Measurements from ENCODE around the gene DOC2B. TPM values are rescaled to one million over a fixed set of nuclear protein-coding genes. Genes with fewer than 3 reads are reported as not detected.

Gene DOC2B
- total and polyA plus RNA-seq, 10 donors: 0.91 to 17.0 (median 7.1) TPM

- Histone ChIP-seq H3K9me3 (no peaks in the 10 kb centered on the region), H3K4me1 (peaks cover 0 to 9% (median 2%) of the 10 kb centered on the region in 6 donors), H3K4me3 (peak overlapping the region in 2 of 8 donors; percentile 46 to 51), H3K27ac (peak overlapping the region in 2 of 8 donors; percentile 71 to 73), H3K27me3 (replicated peaks in 1 of 7) (no peaks in the 10 kb centered on the region), H3K36me3 (peaks cover 0 to 47% (median 16%) of the 10 kb centered on the region in 6 donors)
- 89 to 95% (median 92%) methylated on average over 7 to 10 of the region's 10 CpGs for WGBS, 5 donors
- no peak for TF ChIP-seq CTCF (IDR thresholded peaks at IDR 0.05 in 8 of 11, conservative IDR thresholded peaks at IDR 0.05 in 3 of 11)
- TF ChIP-seq POLR2AphosphoS5 (IDR thresholded peaks at IDR 0.05): peak in 1 of 3 donors; percentile 22
- DNase-seq: peak; percentile 77
- intact Hi-C loops (cut with DNase I; ENCODE audit: low total_unique reads): no loop called here
These were observed 33.5 kb upstream of the DOC2B start for GRCh38 chr17:214881-215331.

- H3K27ac ChIP-seq: no peak overlapping the region
- no peak for TF ChIP-seq POLR2A (IDR thresholded peaks at IDR 0.05)
- no peak for TF ChIP-seq CTCF (IDR thresholded peaks at IDR 0.05 in 8 of 11, conservative IDR thresholded peaks at IDR 0.05 in 3 of 11)
- TF ChIP-seq POLR2AphosphoS5 (IDR thresholded peaks at IDR 0.05): no peak
- peak; percentile 64 for DNase-seq
- no peak overlapping the region for H3K4me3 ChIP-seq
- H3K4me1 ChIP-seq: peaks cover 0 to 9% (median 0%) of the 10 kb centered on the region in 6 donors
- intact Hi-C loops (cut with DNase I; ENCODE audit: low total_unique reads): no loop called here
- no peaks in the 10 kb centered on the region for H3K9me3 ChIP-seq
- H3K36me3 ChIP-seq: peaks cover 0 to 47% (median 16%) of the 10 kb centered on the region in 6 donors
- WGBS, 5 donors: 91 to 97% (median 93%) methylated on average over 21 to 25 of the region's 25 CpGs
- no peaks in the 10 kb centered on the region for H3K27me3 ChIP-seq (replicated peaks in 1 of 7)
These were observed 32.0 kb upstream of the DOC2B start for GRCh38 chr17:213286-214105.

GRCh38 chr17:210402-210801 lies 29.0 kb upstream of the DOC2B start:
- Histone ChIP-seq H3K36me3 (peaks cover 0 to 47% (median 16%) of the 10 kb centered on the region in 6 donors), H3K27me3 (replicated peaks in 1 of 7) (peaks cover 0 to 6% (median 0%) of the 10 kb centered on the region in 7 donors), H3K4me3 (no peak overlapping the region), H3K27ac (no peak overlapping the region), H3K9me3 (peaks cover 0 to 11% (median 0%) of the 10 kb centered on the region in 8 donors), H3K4me1 (peaks cover 0 to 7% (median 1%) of the 10 kb centered on the region in 6 donors)
- TF ChIP-seq POLR2A (IDR thresholded peaks at IDR 0.05) (no peak), CTCF (IDR thresholded peaks at IDR 0.05 in 8 of 11, conservative IDR thresholded peaks at IDR 0.05 in 3 of 11) (no peak), POLR2AphosphoS5 (IDR thresholded peaks at IDR 0.05) (peak in 2 of 3 donors; percentile 11 to 27)
- DNase-seq: peak; percentile 56
- intact Hi-C loops (cut with DNase I; ENCODE audit: low total_unique reads): no loop called here
- WGBS, 5 donors: 89 to 98% (median 96%) methylated on average over 8 of the region's 8 CpGs

GRCh38 chr17:208429-208828 lies 27.0 kb upstream of the DOC2B start:
- Histone ChIP-seq H3K4me1 (peaks cover 0 to 16% (median 8%) of the 10 kb centered on the region in 6 donors), H3K36me3 (peaks cover 0 to 33% (median 11%) of the 10 kb centered on the region in 6 donors), H3K27ac (no peak overlapping the region), H3K9me3 (peaks cover 0 to 11% (median 0%) of the 10 kb centered on the region in 8 donors), H3K27me3 (replicated peaks in 1 of 7) (peaks cover 0 to 6% (median 0%) of the 10 kb centered on the region in 7 donors), H3K4me3 (no peak overlapping the region)
- intact Hi-C loops (cut with DNase I; ENCODE audit: low total_unique reads): no loop called here
- peak; percentile 53 for DNase-seq
- no peak for TF ChIP-seq CTCF (IDR thresholded peaks at IDR 0.05 in 8 of 11, conservative IDR thresholded peaks at IDR 0.05 in 3 of 11)
- TF ChIP-seq POLR2A (IDR thresholded peaks at IDR 0.05): no peak
- no peak for TF ChIP-seq POLR2AphosphoS5 (IDR thresholded peaks at IDR 0.05)
- WGBS, 5 donors: 82 to 91% (median 89%) methylated on average over 4 to 8 of the region's 8 CpGs
